K562 (cell line): ENCODE measurements around the gene ABCA1. TPM values are rescaled to one million over a fixed set of nuclear protein-coding genes. Genes with fewer than 3 reads are reported as not detected.

Source experiments
- ATF3 ChIP-seq, 2 experiments: fragments of 450-650 bp in 1 of 2; sonication (generic) in 1 of 2; formaldehyde crosslinking in 1 of 2; IDR thresholded peaks in 1 of 2; conservative IDR thresholded peaks in 1 of 2; 2 replicates each; pipeline versions ENCODE4 v1.6.1 to v1.8.1; 2016 to 2023; ENCODE audit warnings: mild to moderate bottlenecking in 2 of 2, moderate library complexity in 2 of 2, inconsistent platforms in 1 of 2, missing genetic modification reagents in 1 of 2
- CEBPG ChIP-seq, 3 experiments: fragments of 200-800 bp in 1 of 3; sonication (Bioruptor generic) in 1 of 3; sonication (generic) in 1 of 3; formaldehyde crosslinking in 1 of 3; IDR thresholded peaks in 2 of 3; conservative IDR thresholded peaks in 1 of 3; 2 replicates each; pipeline versions ENCODE4 v1.6.1 to v1.8.0; 2016 to 2022; ENCODE audit warnings: missing compliant biosample characterization in 2 of 3, missing genetic modification characterization in 2 of 3, mild to moderate bottlenecking in 1 of 3, missing genetic modification reagents in 1 of 3
- FOSL1 ChIP-seq: fragments of 200-800 bp; sonication (Bioruptor generic); conservative IDR thresholded peaks from 2 replicates; pipeline ENCODE4 v1.6.1; 2016; ENCODE audit warnings: missing genetic modification characterization, missing compliant biosample characterization
- ZBTB12 ChIP-seq: fragments of 250-450 bp; sonication (Bioruptor Pico); IDR thresholded peaks from 2 replicates; pipeline ENCODE4 v1.4.0; 2020
- ZBTB49 ChIP-seq: sonication (generic); formaldehyde crosslinking; IDR thresholded peaks from 2 replicates; pipeline ENCODE4 v1.8.0; 2022; ENCODE audit warnings: missing genetic modification reagents, mild to moderate bottlenecking, borderline replicate concordance
- ZKSCAN8 ChIP-seq: fragments of 200-800 bp; sonication (Bioruptor generic); IDR thresholded peaks from 2 replicates; pipeline ENCODE4 v1.6.1; 2016; ENCODE audit warnings: missing genetic modification characterization, missing compliant biosample characterization
- ZNF384 ChIP-seq: IDR thresholded peaks from 2 replicates; pipeline ENCODE4 v1.6.1; 2012; ENCODE audit warnings: low read depth, low read length, improper control_type of control experiment
- polyA plus RNA-seq, 8 experiments: library from polyadenylated mRNA; depleted of rRNA in 4 of 8; stranded (reverse) in 5 of 8; unstranded in 3 of 8; fragments of >200 nt; fragmentation: Nextera tagmentation in 2 of 8; fragmentation: Illumina TruSeq in 1 of 8; extraction: Ambion mirVana in 2 of 8; extraction: Trizol in 1 of 8; gene quantifications; 2 replicates each; pipeline versions ENCODE4 v1.2.1 to v1.2.3, GENCODE V29; 2011 to 2014; ENCODE audit warnings: inconsistent platforms in 1 of 8, missing spikeins in 1 of 8
- total RNA-seq, 7 experiments: library from RNA; depleted of rRNA in 6 of 7; stranded (reverse); fragments of >200 nt in 6 of 7; fragmentation: Illumina TruSeq in 2 of 7; extraction: Trizol in 2 of 7; gene quantifications; 2 replicates each; pipeline versions ENCODE4 v1.2.1 to v1.2.3, GENCODE V29; 2011 to 2021; ENCODE audit warnings: low replicate concordance in 1 of 7

Gene ABCA1
- total and polyA plus RNA-seq, 9 of the 15 experiments (the other 6 are each of a cell fraction or from before 2014, with no cell fraction given): under 0.01 to 0.18 (median 0.02) TPM; not detected in 5

GRCh38 chr9:104872656-104873488, 55.1 kb downstream of the ABCA1 start (continued):
- TF ChIP-seq ZBTB49 (CRISPR knock-in tag): no peak
- TF ChIP-seq ZKSCAN8: no peak
- no peak for TF ChIP-seq ZNF384
- peak; percentile 35; the same call in 1 of the 2 replicates for TF ChIP-seq FOSL1 (tag)
- TF ChIP-seq ATF3 (IDR thresholded peaks at IDR 0.05): peak; percentile 18; the same call in 1 of the 2 replicates
- TF ChIP-seq ATF3 (CRISPR knock-in tag; conservative IDR thresholded peaks at IDR 0.05): no peak
- TF ChIP-seq CEBPG (CRISPR knock-in tag; IDR thresholded peaks at IDR 0.05): no peak
- TF ChIP-seq CEBPG (tag; conservative IDR thresholded peaks at IDR 0.05 in 1 of 2, IDR thresholded peaks at IDR 0.05 in 1 of 2): peak in 1 of 2 experiments; percentile 68; a peak in 2 of 4 replicates
- no peak for TF ChIP-seq ZBTB12
- TF ChIP-seq, all 486 proteins: peak for 3
